ENCODE data around the gene NOM1.

DNA sequence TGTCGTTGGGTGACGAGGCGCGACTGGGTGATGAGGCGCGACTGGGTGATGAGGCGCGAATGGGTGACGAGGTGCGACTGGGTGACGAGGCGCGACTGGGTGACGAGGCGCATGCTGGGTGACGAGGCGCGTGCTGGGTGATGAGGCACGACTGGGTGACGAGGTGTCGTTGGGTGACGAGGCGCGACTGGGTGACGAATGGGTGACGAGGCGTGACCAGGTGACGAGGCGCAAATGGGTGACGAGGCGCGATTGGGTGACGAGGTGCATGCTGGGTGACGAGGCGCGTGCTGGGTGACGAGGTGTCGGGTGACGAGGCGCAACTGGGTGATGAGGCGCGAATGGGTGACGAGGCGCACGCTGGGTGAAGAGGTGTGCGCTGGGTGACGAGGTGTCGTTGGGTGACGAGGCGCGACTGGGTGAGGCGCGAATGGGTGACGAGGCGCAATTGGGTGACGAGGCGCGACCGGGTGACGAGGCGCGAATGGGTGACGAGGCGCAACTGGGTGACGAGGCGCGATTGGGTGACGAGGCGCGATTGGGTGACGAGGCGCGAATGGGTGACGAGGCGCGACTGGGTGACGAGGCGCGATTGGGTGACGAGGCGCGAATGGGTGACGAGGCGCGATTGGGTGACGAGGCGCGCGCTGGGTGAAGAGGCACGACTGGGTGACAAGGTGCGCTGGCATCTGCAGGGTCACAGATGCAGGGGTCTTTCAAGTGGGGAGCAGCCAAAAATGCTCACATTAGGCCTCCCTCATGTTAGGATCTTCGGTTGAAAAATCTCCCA lies 7.9 kb upstream of the NOM1 start:
- no peak for TF ChIP-seq EZH2phosphoT487 (IDR thresholded peaks at IDR 0.05; ENCODE audit: insufficient read depth, low read depth)
- TF ChIP-seq EZH2 (IDR thresholded peaks at IDR 0.05; ENCODE audit: insufficient read depth, poor library complexity, severe bottlenecking): no peak
